Stimulated activated CD4-positive, alpha-beta T cell treated with anti-CD3 and anti-CD28 coated beads, Interleukin-4, amount 100 ng/mL, for 4 hours (primary cell): ENCODE measurements around the gene PITPNM1.
"Not testable (repeated sequence)": the region's sequence is repeated elsewhere in the genome, so short reads cannot be mapped to it uniquely, and the experiment has no call there.

Experiments used
- DNase-seq, 2 experiments: peaks; one replicate each; pipeline ENCODE4 v3.0.0-alpha.2; 2020

PITPNM1 gene

DNA sequence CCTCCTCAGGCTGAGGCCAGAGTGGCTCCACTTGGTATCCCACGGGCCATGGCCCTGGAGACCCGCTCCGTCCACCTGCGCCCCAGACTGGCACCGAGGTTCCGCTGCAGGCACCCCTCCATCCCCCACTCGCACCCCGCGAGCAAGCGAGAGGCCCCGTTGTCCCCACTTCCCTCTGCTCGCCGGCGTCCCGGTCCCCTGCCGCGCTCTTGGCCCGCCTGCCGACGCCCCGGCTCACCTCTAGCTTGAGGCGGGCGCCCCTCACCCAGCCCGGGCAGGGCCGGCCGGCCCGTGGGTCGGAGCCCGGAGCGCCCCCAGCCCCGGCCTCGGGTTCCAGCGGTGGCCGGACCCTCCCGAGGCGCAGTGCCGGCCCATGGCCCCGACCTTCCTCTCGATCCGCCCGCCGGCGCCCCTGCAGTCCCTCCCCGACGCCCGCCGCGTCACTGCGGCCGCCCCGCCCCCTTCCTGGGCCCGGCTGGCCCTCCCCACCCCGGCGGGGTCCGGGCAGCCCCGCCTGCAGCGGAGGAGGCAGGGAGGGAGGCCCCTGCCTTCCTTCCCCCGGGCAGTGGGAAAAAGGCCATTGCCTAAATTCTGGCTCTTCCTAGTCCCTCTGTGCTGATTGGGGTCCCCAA lies at the start of gene PITPNM1:
TSS of gene PITPNM1 (minus strand) at position 414 of the 632 bp plus-strand sequence. CDS start 1,183 bp downstream, outside the sequence.
- peak; percentile 61 to 83 for DNase-seq

DNA sequence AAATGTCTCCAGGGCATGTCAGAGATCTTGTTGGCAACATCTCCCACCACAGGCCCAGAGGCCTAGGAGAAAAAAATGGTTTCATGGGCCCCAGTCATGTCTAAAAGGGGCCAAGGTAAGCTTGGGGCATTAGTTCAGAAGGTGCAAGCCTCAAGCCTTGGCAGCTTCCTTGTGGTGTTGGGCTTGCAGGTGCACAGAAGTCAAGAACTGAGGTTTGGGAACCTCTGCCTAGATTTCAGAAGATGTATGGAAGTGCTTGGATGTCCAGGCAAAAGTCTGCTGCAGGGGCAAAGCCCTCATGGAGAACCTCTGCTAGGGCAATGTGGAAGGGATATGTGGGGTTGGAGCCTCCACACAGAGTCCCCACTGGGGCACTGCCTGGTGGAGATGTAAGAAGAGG lies 46.5 kb upstream of the PITPNM1 start:
- DNase-seq: not testable (repeated sequence)

DNA sequence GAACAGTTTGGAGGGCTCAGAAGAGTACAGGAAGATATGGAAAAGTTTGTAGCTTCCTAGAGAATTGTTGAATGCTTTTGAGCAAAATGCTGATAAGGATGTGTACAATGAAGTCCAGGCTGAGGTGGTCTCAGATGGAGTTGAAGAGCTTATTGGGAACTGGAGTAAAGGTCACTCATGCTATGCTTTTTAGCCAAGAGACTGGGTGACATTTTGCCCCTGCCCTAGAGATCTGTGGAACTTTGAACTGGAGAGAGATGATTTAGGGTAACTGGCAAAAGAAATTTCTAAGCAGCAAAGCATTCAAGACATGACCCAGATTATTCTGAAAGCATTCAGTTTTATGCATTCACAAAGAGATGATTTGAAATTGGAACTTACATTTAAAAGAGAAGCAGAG lies 46.0 kb upstream of the PITPNM1 start:
- DNase-seq: no peak

DNA sequence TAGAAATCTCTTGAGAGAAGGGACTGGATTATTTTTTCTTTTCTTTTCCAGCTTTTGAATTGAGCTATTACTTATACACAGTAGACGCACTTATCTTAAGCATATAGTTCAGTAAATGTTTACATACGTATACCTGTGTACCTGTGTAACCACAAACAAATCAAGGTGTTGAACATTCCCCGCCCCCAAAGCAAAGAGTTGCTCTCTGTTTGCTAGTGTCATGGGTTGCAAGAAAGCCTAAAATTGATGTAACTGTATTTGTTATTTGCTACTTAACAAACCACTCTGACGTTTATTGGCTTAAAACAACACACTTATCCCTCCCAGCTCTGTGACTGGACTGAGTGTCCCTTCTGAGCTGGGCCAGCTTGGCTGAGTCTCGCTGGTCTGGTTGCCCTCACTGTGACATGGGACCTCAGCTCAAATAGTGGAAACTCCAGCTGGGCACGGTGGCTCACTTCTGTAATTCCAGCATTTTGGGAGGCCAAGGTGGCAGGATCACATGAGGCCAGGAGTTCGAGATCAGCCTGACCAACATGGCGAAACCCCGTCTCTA lies 43.5 kb upstream of the PITPNM1 start:
- DNase-seq: no peak

DNA sequence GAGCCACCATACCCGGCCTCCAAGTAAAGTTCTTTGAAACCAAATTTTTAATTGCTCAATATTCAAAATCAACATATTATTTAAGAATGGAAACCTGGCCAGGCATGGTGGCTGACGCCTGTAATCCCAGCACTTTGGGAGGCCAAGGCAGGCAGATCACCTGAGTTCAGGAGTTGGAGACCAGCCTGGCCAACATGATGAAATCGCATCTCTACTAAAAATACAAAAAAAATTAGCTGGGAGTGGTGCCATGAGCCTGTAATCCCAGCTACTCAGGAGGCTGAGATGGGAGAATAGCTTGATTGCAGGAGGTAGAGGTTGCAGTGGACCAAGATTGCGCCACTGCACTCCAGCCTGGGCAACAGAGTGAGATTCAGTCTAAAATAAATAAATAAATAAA lies 42.9 kb upstream of the PITPNM1 start:
- DNase-seq: not testable (repeated sequence)

DNA sequence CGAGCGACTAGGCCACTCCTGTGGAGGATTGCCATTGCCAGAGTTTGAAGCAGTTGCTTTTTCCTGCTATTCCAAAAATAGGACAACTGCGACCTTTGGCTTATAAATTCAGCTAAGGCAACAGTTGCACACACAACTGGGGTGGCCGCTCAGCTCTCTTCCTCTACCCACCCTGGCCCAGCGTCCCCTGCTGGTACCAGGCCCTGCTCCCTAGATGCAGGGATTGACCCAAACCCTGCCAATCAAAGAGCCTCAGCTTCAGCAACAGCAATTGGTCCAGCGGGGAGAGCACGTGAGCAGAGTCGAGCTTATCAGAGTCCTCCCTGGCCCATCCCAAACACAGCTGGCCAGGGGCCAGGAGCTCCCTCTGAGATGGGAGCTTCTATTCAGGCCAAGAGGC lies 40.1 kb upstream of the PITPNM1 start:
- DNase-seq: no peak

DNA sequence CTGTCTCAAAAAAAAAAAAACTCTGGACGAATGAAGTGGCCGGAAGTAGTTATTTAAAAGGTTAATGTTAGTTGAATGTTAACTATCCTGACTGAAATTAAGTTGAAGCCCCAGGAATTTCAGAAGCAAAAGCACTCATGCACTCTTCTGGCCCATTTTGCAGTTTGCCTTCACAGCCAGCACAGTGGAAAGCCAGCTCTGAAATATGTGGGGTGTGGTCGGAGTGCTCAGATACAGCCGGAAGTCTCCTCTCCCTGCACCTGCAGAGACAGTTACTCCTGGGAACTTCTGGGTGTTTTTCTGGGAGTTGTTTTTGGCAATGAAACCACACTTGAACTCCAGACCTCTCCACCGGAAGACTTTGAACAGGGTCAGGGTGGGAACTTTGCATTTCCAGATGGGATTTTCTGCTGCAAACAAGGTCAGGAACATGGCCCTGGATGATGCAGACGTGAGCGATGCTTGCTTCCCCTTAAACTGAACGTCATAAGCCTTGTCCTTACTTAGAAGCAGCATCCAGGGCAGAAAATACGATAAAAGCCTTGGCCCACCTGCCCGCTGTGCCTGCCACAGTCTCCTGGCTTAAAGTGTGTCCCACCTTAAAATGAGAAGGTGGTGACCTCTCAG lies 39.6 kb upstream of the PITPNM1 start:
- DNase-seq: no peak

DNA sequence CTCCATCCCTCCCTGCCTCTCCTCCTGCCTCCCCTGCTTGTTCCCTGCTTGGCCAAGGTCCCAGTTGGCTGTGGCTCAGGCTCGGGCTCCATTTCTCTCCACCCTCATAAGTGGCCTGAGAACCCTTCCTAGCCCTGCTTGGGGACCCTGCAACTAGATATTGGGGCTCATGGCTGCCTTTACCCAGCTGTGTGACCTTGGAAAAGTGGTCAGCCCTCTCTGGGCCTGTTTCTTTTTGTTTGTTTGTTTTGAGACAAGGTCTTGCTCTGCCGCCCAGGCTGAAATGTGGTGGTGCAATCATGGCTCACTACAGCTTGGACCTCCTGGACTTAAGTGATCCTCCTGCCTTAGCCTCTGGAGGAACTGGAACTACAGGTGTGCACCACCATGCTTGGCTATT lies 38.4 kb upstream of the PITPNM1 start:
- DNase-seq: no peak

DNA sequence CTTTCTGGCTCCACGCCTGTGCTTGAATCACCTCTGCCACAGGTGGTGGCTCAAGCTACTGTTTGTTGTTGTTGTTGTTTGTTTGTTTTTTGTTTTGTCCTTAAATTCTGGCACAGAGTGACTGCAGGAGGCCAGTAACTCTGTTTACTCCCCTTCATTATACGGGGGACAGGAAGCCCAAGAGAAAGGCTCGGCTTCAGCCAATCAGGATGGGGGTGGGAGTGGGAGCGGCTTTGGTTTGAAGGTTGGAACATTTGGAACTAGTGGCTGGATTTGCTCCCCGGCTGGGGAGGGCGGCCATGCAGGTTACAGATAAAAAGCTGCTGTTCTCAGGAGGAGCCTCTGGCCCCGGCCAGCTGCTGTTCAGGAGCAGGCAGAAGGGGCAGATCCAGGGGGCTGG lies 37.8 kb upstream of the PITPNM1 start:
- no peak for DNase-seq

DNA sequence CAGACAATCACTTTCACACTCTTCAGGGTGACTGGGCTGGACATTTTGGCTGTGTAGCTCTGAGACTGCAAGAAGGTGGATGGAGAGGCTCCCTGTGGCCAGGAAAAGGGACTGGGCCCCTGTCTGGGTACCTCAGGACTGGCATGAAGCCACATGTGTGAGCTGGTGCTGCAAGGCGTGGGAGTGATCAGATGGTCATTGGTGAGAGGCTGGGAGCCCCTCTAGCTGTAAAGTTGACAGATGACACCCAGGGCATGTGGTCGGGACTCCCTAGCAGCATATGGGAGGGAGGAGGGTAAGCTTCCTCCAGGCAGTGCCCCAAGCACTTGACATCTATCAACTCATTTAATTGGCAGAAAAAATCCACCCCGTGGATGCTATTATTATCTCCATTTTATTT lies 37.0 kb upstream of the PITPNM1 start:
- DNase-seq: no peak

DNA sequence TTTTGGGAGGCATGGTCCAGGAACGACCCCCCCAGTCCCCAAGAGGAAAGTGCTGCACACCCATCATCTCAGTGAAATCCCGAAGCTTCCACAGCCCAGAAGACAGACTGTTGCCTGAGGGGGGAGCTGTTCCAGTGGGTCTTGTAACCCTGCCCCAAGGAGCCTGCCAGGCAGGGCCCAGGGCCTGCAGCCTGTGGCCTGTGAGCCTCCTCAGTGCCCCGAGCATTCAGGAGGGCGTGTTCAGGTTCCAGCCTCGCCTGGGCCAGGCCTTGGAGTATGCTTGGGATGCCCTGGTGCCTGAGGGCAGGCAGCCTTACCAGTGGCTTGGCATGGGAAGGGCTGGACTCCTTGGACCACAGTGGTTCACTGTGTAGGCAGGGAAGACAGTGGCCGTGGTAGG lies 36.0 kb upstream of the PITPNM1 start:
- DNase-seq: no peak

DNA sequence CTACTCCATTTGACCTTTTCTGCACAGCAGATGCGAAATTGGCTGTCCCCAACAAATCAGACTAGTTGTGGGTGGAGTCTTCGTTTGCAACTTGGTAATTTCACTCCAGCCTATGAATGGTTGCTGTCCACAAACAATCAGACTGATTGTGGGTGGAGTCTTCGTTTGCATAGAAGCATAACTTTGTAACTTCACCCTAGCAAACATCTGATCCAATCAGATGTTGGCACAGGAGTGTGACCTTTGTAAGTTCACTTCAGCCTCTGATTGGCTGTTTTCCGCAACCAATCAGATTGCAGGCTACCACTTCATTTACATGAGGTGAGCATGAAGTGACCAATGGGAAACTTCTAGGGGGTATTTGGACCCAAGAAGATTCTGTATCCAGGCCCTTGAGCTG lies 34.4 kb upstream of the PITPNM1 start:
- DNase-seq: no peak

DNA sequence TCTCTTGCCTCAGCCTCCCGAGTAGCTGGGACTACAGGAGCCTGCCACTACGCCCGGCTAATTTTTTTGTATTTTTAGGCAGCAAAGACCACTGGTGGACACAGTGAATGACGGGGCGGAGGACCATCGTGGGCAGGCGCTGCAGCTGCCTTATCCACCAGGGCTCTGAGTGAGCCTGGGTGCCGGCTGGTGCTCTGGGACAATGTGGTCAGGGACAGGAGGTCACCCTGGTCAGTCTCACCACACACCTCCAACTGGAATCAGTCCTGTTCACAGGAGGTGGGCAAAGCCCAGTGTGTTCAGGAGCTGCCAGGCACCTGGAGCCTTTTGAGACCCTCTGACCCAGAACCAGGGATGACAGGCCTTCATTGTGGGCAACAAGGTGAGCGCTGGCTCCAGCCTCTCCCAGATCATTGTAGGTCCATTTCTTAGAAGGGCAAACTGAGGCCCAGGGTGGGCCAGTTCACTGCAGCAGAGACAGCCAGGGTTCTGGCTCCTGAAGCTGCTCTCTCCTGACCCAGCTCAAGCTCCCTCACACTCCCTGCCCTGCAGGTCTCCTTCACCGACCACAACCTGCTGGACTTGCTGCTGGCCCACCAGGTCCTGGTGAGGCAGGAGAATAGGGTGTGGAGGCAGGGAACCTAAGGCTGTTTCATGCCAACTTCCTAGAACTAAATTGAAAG lies 33.8 kb upstream of the PITPNM1 start:
- no peak for DNase-seq

DNA sequence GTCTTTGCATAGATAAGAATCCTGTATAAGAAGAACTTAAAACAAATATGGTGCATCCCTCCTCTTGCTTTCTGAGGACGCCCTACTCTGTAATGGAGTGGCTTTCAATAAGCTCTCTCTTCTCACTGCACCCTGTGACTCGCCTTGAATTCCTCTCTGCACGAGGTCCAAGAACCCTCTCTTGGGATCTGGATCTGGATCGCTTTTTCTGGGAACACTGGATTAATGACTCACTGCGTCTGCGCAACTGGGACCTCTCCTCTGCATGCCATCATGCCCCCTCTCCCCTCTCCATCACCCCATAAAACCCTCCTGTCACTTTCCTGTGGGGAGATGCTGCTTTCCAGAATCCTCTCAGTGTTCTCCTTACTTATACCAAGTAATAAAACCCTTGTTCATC lies 33.1 kb upstream of the PITPNM1 start:
- DNase-seq: no peak

DNA sequence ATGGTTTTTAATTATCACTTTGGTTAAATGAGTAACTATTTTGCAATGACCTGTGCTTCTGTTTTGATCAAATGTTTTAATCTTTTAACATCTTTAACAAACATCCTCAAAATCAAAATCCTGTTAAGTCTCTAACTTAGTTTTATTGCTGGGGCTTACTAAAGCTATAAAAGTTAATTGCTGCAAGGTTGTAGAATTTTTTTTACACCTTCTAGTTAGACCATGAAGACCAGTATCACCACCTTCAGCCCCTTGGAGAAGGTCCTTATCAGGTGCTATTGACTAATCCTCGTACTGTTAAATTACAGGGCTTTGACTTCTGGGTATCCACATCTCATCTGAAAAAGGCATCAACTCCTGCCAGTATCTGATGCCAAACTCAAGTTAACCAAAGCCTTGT lies 30.4 kb upstream of the PITPNM1 start:
- DNase-seq: no peak

DNA sequence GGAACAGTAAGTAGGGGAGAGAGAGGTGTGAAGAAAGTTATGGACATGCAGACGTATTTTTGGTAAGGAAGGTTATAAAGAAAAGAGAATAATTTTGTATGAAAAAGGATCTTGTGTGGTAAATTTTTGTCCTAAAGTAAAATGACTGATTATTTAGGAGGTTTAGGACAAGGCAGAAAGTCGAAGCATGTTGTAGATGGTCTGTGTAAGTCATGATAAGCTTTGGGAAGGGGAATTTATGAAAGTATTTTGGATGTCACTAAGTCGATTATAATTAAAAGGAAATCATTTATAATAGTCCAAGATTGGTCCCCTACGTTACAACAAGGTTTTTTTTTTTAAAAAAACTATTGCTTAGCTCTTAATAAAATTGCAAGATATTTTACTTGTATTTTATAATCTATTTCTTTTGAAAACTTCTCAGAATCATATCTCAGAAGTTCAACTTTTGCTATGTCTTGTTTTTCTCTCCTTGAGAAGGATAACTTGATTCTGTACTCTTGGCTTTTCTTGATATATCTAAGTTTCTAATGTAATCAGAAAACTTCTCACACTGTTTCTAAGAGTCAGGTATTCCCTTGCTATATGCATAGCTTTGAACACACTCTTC lies 29.0 kb upstream of the PITPNM1 start:
- DNase-seq: no peak

DNA sequence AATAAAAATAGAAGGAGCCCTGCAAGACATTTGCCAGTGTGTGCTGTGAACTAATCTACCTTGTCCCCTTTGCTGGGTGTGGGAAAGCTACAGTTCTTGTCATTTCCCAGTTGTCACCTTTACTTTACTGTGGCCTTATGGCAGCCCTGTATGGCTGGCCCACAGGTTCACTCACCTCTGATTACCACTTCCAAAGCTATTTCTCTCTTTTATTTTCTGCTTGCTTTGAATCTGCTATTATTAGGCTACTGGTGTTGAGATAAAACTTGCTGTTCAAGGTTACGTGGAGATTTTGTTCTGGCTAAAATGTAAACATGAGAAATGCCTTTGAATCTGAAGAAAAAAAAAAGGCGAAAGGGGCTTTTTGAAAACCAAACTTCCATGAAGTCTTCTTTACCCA lies 27.7 kb upstream of the PITPNM1 start:
- no peak for DNase-seq

DNA sequence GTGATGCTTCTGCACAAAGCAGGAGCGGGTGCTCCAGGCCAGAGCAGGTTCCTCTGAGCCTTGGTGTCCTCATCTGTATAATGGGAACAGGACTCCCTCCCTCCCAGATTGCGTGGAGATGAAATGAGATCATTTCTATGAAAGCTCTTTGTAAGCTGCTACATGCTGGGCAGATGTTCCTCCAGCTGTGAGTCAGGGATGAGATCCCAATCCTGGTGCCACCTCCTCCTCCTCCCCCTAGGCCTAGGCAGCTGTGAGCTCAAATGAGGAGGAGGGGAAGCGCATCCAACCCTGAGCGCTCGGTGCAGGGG lies 25.1 kb upstream of the PITPNM1 start:
- no peak for DNase-seq

DNA sequence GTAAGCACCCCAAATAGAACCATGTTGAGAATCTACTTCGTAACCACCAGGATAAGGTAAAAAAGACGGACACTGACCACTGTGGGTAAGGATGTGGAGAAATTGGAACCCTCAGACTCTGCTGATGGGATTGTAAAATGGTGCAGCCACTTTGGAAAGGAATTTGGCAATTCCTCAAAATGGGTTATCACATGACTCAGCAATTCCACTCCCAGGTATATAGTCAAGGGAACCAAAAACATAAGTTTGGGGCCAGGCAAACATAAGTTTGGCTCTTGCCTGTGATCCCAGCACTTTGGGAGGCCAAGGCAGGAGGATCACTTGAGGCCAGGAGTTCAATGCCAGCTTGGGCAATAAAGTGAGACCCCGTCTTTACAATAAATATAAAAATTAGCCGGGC lies 23.2 kb upstream of the PITPNM1 start:
- DNase-seq: no peak

DNA sequence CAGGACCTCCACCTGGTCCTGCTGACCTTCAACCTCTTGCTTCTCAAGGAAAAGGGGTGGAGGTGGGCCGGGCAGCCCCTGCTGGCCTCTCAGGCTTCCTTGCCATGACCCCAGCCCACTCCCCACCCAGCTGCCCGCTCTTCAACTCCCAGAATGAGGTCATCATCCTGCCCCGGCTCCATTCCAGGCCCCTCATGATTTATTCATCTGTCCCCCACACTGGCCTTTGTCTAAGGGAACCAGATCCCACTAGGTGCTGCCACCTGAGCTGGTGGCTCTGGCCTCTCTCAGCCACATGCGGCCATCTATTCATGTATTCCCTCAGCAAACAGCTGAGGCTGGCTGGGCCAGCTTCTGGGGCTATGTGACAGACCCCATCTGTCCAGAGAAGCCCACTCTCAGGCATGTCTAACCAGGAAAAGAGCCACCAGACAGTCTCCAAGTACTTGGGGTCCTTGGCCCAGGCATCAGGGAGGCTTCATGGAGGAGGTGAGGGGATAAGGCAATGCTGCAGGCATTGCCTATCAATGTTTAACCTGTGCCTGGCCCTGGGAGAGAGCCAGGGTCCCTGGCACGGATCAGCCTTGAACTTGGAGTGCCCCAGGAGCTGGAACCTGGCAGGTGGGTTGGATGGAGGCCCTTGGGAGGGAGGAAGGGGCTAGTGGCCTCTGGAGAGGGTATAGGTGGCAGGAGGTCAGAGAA lies 20.3 kb upstream of the PITPNM1 start:
- no peak for DNase-seq

DNA sequence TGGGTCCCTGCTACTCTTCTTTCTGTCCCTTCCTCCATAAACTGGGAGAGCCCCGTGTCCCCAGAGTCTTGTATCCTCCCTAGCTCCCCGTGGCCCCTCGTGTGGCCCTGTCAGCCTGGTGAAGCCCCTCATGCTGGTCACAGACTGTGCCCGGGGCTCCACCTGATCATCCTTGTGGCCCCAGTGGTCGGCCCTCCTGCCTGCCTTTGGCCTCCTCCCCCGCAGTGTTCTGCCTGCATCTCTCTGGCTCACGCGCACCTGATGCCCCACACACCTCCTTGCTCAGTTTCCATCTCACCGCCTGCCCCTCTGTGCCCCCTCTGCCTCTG lies 19.3 kb upstream of the PITPNM1 start:
- no peak for DNase-seq

DNA sequence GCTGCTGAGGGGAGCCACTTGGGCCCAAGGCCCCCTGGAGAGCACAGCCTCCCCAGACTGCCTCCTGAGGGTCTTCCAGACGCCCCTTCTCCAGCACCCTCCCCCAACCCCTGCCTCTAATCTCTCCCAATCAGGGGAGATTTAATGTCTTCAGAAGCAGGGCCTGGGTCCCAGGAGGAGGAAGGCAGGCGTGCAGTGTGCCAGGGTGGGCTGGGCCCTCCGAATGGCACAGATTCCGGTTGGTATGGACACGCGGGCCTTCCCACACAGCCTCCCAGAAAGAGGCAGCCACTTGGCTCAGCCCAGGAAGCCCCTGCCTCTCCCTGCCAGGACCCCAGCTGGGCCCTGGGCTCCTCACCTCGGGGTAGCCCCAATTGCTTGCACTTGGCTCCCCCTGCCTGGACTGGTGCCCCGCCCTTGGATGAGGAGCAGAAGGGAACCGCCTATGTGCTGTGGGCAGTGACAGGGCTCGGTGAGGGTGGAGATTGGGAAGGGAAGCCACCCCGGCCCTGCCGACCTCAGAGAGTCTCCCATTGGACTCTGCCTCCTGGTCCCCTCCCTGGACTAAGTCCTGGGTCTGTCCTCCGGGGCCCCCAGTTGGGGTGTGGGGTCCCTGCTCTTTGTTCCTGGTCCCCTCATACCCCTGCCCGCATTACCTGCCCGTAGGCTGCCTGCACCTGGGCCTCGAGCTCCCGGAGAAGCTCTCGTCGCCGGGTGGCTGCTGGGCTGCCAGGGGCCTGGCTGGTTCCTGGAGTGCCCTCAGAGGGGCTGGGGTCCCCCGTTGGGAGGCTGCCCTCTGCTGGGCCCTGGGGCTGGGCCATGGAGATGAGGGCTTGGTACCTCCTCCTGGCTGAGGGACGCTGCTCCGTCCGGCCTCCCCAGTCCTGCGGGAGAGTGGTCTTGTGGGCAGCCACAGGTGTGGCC lies 18.7 kb upstream of the PITPNM1 start:
- no peak for DNase-seq
